Endothelial cell of umbilical vein (primary cell): Measurements from ENCODE around the gene LRIT2. TPM values are rescaled to one million over a fixed set of nuclear protein-coding genes. Genes with fewer than 3 reads are reported as not detected.
"Not testable (repeated sequence)": the region's sequence is repeated elsewhere in the genome, so short reads cannot be mapped to it uniquely, and the experiment has no call there.

ENCODE experiments used
- BruUV-seq: library from RNA; stranded (reverse); fragments of 400-500 nt; replicated peaks from 2 replicates; lab custom pipeline; 2021; lab: Mats Ljungman, UMichigan
- CTCF ChIA-PET: fragments of 300-600, 350-600 bp; sonication (Branson Sonifier 250); formaldehyde crosslinking; loops from one replicate; lab custom pipeline; 2021; ENCODE audit warnings: antibody characterized with exemption, inconsistent platforms; lab: Charles Lee
- POLR2A ChIA-PET: fragments of 300-600, 350-600 bp; sonication (Branson Sonifier 250); formaldehyde crosslinking; loops from one replicate; lab custom pipeline; 2021; ENCODE audit warnings: antibody characterized with exemption, inconsistent platforms; lab: Charles Lee
- DNase-seq: peaks from one replicate; pipeline ENCODE4 v3.0.0-alpha.2; 2011; ENCODE audit warnings: low read depth, low spot score
- FAIRE-seq: peaks from 2 replicates; lab custom pipeline; 2011; peaks lifted over from hg19 to GRCh38; lab: Jason Lieb, UNC
- H2AFZ ChIP-seq: 2 replicates; pipeline ENCODE4 v1.6.0; 2012; ENCODE audit warnings: low read depth, low read length, control low read depth, inconsistent platforms
- H3K27ac ChIP-seq: 2 replicates; pipeline ENCODE4 v1.5.1; 2011; ENCODE audit warnings: low read depth, mild to moderate bottlenecking, control low read depth, low read length, moderate library complexity; ENCODE audit not compliant: insufficient read depth
- H3K27me3 ChIP-seq, 2 experiments: 2 replicates each; pipeline versions ENCODE4 v1.6.0 to v1.6.1; 2011; ENCODE audit warnings: low read length in 2 of 2, mixed read lengths in 1 of 2; ENCODE audit not compliant: control insufficient read depth in 2 of 2, insufficient read depth in 2 of 2
- H3K36me3 ChIP-seq, 2 experiments: 2 replicates in 1 of 2; 3 replicates in 1 of 2; pipeline ENCODE4 v1.5.1; 2011; ENCODE audit warnings: low read length in 2 of 2, mild to moderate bottlenecking in 1 of 2, moderate library complexity in 1 of 2; ENCODE audit not compliant: control insufficient read depth in 2 of 2, insufficient read depth in 2 of 2; ENCODE audit errors: extremely low read depth in 1 of 2
- H3K4me1 ChIP-seq: 3 replicates; pipeline ENCODE4 v1.5.1; 2011; ENCODE audit warnings: mild to moderate bottlenecking, low read length; ENCODE audit not compliant: control insufficient read depth, insufficient read depth; ENCODE audit errors: extremely low read depth
- H3K4me2 ChIP-seq: 2 replicates; pipeline ENCODE4 v1.6.1; 2011; ENCODE audit warnings: low read length, control low read depth, mixed read lengths; ENCODE audit not compliant: insufficient read depth
- H3K4me3 ChIP-seq, 3 experiments: fragments of 200-600 bp in 1 of 3; sonication (generic), shearing (Covaris generic) in 1 of 3; replicated peaks in 1 of 3; 2 replicates each; pipeline ENCODE4 v1.5.1; 2011 to 2016; ENCODE audit warnings: control low read depth in 3 of 3, low read length in 3 of 3, mild to moderate bottlenecking in 2 of 3, inconsistent platforms in 1 of 3, low read depth in 1 of 3, moderate library complexity in 1 of 3; ENCODE audit not compliant: insufficient read depth in 1 of 3
- H3K79me2 ChIP-seq: 2 replicates; pipeline ENCODE4 v1.6.0; 2012; ENCODE audit warnings: low read length, inconsistent platforms; ENCODE audit not compliant: control insufficient read depth, insufficient read depth
- H3K9ac ChIP-seq: replicated peaks from 2 replicates; pipeline ENCODE3; 2011; ENCODE audit warnings: low read length, control low read depth; ENCODE audit not compliant: insufficient read depth; ENCODE audit errors: extremely low read depth
- H3K9me1 ChIP-seq: replicated peaks from 3 replicates; pipeline ENCODE4 v1.6.0; 2011; ENCODE audit warnings: mild to moderate bottlenecking, low read length; ENCODE audit not compliant: control insufficient read depth, insufficient read depth; ENCODE audit errors: extremely low read depth
- H3K9me3 ChIP-seq: replicated peaks from 2 replicates; pipeline ENCODE4 v1.5.1; 2012; ENCODE audit warnings: low read length, inconsistent platforms; ENCODE audit not compliant: control insufficient read depth, insufficient read depth
- H4K20me1 ChIP-seq: replicated peaks from 2 replicates; pipeline ENCODE3; 2011; ENCODE audit warnings: mild to moderate bottlenecking, low read length; ENCODE audit not compliant: control insufficient read depth, insufficient read depth; ENCODE audit errors: extremely low read depth
- dilution Hi-C: fragments of 300-500 bp; cut with MboI; formaldehyde crosslinking; loops from one replicate; pipeline ENCODE4 v1.15.0; 2019; ENCODE audit warnings: low sequenced_read_pairs; ENCODE audit not compliant: extremely low pct_ligation_motif_present
- intact Hi-C: fragments of 100-400 bp; cut with micrococcal nuclease; formaldehyde crosslinking; loops from one replicate; pipeline ENCODE4 v1.10.0; 2022
- polyA plus RNA-seq, 4 experiments: library from polyadenylated mRNA; depleted of rRNA in 3 of 4; stranded (reverse) in 3 of 4; unstranded in 1 of 4; fragments of >200 nt; gene quantifications; 2 replicates each; pipeline versions ENCODE4 v1.2.1 to v1.2.3, GENCODE V29; 2011 to 2012; ENCODE audit warnings: missing spikeins in 1 of 4
- total RNA-seq: library from RNA; stranded (reverse); gene quantifications from 2 replicates; pipeline ENCODE4 v1.2.3, GENCODE V29; 2021

The LRIT2 gene
- total and polyA plus RNA-seq, 2 donors (not counting 3 experiments of a cell fraction or from before 2014, with no cell fraction given) = not detected

DNA sequence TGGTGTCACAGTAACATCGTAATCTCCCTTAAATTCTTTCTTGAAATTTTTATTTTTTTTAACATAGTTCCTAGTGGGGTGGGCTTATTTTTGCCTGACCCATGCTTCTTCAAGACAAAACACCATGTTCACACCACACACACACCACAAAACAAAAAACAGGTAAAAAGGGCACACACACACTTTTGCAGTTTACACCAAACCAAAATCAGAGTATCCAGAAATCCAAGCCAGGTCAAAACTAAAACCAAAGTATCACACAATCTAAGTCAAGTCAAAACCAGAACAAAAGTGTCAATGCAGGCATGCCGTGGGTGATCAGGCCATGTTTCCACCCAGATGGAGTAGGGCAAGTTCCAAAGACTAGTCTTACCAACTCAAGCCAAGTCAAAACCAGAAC is 54.1 kb downstream of the LRIT2 start:
- H3K27me3 ChIP-seq, H3K36me3 ChIP-seq, H3K9me3 ChIP-seq, dilution Hi-C loops, BruUV-seq, FAIRE-seq, POLR2A ChIA-PET, H4K20me1 ChIP-seq, intact Hi-C loops, H3K27ac ChIP-seq, H3K4me3 ChIP-seq, H2AFZ ChIP-seq, DNase-seq, H3K4me1 ChIP-seq, CTCF ChIA-PET, H3K4me2 ChIP-seq, H3K9me1 ChIP-seq, H3K79me2 ChIP-seq, H3K9ac ChIP-seq: not testable (repeated sequence)

Other genes with a start within 250 kb of the LRIT2 start
- gene GHITM, start 86.0 kb downstream of the LRIT2 start, total RNA-seq = 113 and 114 TPM in 2 replicates
- 96.5 and 122 TPM in 2 replicates for gene GHITM, start 86.0 kb downstream of the LRIT2 start, polyA plus RNA-seq
- not detected in 2 replicates for gene GPR15LG, start 51.7 kb downstream of the LRIT2 start, total RNA-seq
- not detected in 2 replicates for gene GPR15LG, start 51.7 kb downstream of the LRIT2 start, polyA plus RNA-seq
- gene CDHR1, start 31.0 kb downstream of the LRIT2 start, total RNA-seq = 0.14 and 0.53 TPM in 2 replicates
- 0.11 and 0.13 TPM in 2 replicates for gene CDHR1, start 31.0 kb downstream of the LRIT2 start, polyA plus RNA-seq
- not detected in 2 replicates for gene LRIT1, start 16.0 kb upstream of the LRIT2 start, total RNA-seq
- not detected in 2 replicates for gene LRIT1, start 16.0 kb upstream of the LRIT2 start, polyA plus RNA-seq
- not detected in 2 replicates for gene RGR, start 19.5 kb upstream of the LRIT2 start, total RNA-seq
- not detected in 2 replicates for gene RGR, start 19.5 kb upstream of the LRIT2 start, polyA plus RNA-seq
- gene CCSER2, start 103.0 kb upstream of the LRIT2 start, total RNA-seq = 49.3 and 50.8 TPM in 2 replicates
- 13.9 and 14.5 TPM in 2 replicates for gene CCSER2, start 103.0 kb upstream of the LRIT2 start, polyA plus RNA-seq